HG03103 (cell line): ENCODE measurements around the gene GLYATL2.

Source experiments
- ATAC-seq: cut with Tn5 transposase; IDR thresholded peaks from one replicate; pipeline ENCODE4 v1.9.1; 2021; ENCODE audit warnings: low read depth; ENCODE audit not compliant: unreplicated experiment

The GLYATL2 gene, protein sequence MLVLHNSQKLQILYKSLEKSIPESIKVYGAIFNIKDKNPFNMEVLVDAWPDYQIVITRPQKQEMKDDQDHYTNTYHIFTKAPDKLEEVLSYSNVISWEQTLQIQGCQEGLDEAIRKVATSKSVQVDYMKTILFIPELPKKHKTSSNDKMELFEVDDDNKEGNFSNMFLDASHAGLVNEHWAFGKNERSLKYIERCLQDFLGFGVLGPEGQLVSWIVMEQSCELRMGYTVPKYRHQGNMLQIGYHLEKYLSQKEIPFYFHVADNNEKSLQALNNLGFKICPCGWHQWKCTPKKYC

DNA sequence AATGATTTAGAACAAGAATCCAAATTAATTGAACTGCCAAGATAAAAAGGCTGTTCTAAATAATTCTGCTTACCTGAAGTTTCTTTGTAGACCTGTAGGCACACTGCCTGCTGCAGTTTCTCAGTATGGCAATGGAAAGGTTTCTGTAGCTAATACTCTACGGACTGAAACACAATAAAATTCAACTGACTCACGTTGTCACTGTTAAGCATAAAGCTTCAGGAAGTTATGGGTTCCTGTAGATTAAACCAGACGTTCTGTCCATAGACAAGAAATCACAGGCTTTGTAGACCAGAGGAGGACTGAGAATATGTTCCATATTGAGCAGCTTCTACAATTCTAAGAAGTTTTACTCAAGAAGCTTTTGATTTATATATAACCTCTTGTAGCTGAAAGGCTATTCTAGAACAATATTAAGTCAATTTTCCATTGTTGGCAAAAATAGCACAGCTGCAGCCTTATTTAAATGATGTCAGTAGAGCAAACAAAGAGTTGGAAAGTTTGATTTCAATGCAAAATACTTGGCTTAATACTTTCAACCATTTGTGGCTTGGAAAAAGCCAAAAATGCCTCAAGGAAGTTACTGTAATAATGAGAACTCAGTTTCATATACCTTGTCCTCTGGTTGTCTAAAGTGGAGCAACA is at the start of gene GLYATL2:
GLYATL2 (minus strand) TSS at position 344 of the 645 bp plus-strand sequence. CDS start 5,092 bp downstream, outside the sequence.
- no peak for ATAC-seq

DNA sequence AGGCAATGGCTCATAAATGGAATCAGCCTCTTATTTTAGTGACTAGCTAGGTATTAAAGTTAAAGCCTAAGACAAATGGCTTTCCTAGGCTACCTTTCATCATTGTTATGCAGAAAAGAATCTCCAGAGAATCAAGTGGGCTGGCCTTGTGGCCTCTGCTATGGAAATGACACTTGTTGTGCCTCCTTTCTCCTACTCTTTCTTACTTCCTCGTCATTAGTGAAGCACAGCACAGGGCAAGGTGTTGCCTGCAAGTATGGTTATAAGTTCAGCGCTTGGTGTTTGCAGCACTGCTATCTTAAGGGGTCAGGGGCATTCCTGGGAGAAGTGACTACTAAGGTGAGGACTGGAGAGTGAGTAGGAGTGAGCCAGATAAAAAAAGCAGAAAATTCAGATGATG is 49.4 kb upstream of the GLYATL2 start:
- ATAC-seq = no peak

DNA sequence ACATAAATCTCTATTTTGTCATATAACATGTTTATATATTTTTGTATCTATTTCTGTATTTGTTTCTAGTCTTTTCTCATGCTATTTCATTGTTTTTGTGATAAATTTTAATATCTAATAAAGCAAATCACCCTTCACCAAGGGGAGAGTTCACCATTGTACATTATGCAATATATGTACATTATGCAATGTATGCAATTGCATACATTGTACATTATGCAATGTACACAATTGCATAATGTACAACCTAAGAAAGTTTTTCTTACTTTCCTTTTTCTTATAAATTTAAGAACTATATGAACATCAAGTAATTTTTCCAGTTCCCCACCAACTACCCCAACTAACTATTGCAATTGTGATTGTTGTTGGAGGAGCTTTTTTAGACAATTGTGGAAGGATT is 44.1 kb upstream of the GLYATL2 start:
- no peak for ATAC-seq

DNA sequence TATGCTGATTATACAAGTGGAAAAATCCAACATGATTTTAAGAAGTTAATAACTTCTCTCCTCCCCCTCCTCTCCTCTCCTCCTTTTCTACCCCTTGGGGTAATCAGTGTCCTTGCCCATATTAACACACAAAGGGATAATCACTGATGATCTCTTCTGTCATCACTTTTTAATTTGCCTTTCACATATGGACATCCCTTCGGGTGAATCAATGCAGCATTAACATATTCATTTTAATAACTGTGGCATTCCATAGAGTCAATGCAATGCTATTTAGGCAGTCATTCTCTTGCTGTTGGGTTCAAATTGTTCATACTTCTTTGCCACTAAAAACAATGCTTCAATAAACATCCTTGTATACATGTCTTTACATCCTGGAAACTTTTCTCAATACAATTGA is 42.9 kb upstream of the GLYATL2 start:
- no peak for ATAC-seq

DNA sequence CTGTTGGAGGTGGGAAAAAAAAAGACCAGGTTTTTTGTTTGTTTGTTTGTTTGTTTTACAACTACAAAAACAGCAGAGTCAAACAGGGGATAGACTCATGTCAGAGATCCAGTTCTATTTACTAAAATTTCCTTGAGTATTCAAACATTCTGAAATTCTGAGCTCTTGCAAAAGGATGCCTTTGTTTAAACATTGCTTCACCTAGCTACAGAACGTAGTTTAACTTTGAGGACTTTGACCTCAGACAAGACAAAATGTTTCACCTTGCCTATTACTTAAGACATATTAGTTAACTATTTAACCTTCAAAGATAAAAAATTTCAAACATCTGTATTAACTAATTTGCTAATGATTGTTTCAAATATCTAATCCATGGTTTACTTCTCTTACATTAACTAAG is 36.1 kb upstream of the GLYATL2 start:
- ATAC-seq = no peak

DNA sequence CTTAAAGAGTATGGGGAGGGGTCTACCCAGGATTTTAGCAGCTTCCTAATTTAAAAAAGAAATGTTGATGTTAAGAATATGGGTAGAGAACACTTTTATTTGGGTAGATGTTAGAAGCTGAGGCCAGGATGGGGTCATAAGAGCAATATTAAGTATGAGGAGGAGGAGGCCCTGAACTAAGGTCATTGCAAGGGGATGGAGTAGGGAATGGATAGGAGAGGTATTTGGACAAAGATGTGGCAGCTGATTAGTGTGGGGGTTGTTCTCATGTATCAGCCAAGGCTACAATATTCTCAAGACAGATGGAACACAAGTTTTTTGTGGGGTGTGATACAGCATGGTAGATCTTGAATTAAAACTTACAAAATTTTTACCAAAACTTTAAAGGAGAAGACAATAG is 35.7 kb upstream of the GLYATL2 start:
- ATAC-seq = no peak

DNA sequence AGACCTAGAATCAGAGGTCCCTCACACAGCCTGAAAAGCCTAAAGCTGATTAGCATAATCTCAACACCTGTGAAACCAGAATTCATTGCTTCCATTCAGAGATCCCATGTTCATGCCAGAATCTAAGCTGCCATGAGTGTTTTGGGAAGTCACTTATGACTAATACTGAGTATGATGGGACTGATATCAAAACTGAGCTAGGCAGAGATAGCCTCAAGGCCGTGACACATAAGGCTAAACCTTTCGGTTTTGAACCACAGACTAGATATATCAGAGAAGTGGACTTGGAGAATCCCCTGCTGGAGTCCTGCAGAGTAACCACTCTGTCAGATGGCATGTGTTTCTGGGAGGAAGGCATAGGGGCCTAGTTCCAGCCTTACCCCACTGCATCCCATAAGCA is 23.1 kb upstream of the GLYATL2 start:
- no peak for ATAC-seq

DNA sequence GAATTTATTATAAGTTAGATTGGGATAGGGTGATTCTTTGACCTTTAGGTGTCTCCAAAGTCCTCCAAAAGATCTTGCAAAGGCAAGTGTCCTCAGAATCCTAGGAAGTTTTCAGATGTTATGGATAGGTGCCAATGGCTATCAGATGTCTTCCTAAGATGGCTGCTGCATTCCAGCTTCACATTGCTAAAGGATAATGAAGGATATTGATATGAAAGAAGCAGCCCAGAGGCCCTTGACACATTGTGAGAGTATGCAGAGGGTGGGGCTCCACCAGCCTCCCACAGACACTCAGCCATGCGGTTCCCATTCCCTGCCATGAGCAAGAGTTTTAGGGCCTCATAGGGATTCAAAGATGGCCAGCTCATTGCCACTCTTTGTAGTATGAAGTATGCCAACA is 22.3 kb upstream of the GLYATL2 start:
- no peak for ATAC-seq

DNA sequence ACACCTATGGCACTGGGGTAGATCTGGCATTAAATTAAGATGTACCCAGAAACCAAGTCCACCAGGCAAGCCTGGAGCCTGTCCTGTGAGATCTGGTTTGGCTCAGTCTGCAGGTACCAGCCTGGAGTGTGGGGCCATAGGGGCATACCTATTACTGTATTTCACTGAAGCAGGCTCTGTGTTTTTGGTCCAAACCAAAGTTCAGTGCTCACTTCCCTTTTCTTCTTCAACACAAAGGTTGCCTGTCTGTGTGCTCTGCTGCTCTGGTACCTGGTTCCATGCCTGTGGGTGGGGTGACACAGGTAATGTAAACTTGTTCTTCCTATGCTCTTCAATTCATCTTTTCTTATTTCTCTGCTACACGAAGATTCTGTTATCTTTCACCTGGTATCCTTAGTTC is 19.8 kb upstream of the GLYATL2 start:
- ATAC-seq = no peak

DNA sequence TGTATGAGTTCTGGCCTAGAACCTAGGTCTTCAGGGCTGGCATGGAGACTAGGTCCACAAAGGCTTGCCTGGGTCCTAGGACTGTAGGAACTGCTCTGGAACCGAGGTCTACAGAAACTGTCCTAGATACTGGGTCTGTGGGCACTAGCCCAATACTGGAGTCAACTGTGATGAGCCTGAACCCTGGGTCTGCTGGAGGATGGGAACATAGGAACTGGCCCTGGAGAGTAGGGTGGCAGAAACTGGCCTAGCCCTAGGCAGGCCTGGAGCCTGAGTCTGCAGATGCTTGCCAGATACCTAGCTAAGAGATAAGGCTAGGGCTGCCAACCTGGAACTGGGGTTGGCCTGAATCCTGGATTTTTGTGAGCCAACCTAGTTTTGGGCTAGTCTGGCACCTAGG is 19.2 kb upstream of the GLYATL2 start:
- no peak for ATAC-seq

DNA sequence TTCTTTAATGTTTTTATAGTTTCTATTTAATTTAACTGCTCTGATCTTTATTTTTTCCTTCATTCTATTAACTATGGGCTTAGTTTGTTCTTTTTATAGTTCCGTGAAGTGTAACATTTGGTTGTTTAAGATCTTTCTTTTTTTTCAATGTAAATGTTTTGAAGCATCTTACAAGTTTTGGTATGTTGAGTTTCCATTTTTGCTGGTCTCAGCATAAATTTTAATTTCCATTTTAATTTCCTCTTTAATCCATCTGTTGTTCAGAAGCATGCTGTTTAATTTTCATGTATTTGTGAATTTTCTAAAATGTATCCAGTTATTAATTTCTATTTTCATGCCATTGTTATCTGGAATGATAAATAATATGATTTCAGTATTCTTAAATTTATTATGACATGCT is 17.0 kb upstream of the GLYATL2 start:
- ATAC-seq = no peak

DNA sequence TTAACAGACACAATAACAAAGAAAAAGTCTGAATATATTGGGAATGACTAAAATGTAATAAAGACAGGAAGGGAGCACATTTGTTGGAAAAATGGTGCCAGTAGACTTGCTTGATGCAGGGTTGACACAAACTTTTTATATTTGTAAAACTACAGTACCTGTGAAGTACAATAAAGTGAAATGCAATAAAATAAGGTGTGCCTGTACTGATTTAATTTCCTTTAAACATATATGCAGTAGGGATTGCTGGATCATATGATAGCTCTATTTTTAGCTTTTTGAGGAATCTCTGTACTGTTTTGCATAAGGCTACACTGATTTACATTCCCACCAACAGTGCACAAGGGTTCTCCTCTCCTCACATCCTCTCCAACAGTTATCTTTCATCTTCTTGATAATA is 12.3 kb upstream of the GLYATL2 start:
- no peak for ATAC-seq

DNA sequence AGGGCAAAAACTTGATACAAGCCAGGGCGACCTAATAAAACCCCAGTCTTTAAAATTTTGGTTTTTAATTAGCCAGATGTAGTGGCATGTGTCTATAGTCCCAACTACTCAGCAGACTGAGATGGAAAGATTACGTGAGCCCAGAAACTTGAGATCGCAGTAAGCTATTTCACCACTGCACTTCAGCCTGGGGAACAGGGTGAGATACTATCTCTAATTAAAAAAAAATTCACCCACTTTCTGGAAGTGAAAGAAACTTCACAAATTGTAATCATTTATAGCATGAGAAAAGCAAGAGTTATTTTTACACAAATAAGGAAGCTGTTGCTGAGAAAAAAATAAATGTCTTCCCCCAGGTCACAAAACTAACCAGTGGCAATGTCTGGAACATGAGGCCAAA is 882 bp upstream of the GLYATL2 start:
- no peak for ATAC-seq

DNA sequence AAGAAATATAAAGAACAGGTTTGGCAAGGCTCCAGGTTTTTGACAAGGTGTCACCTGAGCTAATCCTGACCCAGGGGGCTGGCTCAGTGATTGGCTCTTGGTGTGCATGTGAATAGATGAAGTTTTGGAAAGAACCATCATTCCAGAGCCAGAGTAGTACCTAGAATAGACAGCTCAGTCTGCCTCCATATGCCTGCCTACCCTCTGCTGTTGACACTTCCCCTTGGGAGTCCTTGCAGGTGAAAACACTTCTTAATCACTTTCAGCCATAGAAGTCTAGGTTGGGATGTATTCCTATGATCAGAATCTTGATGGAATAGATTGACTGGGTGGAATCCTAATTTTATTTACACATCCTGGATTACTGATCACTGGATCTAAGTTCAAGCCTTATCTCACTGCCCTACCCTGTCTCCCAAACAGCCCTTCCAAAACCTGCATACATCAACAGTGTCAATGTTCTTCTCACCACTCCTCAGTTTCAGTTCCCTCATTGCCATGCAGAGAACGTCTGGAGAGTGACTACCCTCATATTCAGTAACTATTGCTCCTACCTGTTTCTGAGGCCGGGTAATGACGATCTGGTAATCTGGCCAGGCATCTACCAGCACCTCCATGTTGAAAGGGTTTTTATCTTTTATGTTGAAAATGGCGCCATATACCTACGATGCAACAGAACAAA is 6.7 kb downstream of the GLYATL2 start:
- ATAC-seq = no peak

DNA sequence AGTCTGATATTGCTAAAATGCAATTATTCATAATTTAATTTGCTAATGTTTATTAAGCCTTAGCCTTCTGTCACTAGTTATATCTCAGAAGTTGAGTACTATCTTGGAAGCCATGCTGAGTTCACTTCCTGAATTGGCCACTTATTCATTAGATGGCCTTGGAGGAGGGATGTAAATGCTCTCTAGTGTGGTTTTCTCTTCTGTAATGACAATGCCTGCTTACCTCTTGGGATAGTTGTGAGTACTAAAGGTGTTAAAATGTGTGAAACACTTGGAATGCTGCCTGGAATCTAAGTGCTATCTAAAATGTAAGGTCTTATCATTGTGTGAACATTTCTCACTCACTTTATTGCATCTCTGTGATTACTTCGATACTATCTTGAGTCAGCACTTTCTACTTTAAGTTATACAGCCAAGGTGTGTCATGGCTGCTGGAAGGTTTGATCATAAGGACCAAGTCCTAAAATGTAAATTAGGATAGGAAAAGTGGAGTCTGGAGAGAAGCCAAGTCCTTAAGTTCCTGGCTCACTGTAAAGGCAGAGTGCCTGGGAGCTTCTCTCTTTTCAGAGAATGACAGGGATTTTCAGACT is 12.4 kb downstream of the GLYATL2 start:
- no peak for ATAC-seq

DNA sequence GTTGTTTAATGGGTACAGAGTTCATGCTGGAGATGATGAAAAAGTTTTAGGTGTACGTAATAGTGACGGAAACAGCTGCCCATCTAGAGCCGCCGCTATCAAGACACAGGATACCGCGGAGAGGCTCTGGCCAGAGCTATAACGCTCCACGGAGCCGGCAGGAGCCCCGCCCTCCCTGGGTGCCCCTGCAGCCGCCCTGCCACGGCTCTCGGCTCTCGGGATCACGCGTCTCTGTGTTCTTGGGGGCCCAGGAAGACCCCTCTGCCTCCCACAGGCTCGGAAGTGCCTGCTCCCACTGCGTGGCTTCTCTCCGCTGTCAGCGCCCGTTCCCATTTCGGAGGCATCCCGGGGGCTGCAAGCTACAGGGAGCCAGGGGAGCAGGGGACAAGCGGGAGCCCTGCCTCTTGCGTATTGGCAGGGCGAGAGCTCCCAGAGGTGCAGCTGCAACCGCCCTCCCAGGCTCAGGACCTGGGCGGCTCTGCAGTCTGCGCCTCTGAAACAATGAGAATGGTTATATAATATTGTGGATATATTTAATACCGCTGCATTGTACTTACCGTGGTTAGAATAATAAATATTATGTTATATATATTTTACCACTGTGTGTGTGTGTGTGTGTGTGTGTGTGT is 13.7 kb downstream of the GLYATL2 start:
- no peak for ATAC-seq

DNA sequence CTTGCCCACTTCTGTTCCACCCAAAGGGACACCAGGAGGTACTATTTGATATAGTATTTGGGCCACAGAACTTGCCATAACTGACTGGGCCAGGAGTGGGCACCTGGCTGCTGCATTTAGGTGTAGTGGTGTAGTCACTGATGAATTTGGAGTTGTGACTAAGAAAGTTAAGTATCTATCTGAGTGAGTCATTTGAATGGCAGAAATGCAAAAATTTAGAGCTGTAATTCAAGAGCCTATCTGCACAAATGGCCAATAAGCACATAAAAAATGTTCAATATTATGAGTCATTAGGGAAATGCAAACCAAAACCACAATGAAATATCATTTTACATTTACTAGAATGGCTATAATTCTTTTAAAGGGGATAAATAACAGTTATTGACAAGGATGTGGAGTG is 14.7 kb downstream of the GLYATL2 start:
- no peak for ATAC-seq

DNA sequence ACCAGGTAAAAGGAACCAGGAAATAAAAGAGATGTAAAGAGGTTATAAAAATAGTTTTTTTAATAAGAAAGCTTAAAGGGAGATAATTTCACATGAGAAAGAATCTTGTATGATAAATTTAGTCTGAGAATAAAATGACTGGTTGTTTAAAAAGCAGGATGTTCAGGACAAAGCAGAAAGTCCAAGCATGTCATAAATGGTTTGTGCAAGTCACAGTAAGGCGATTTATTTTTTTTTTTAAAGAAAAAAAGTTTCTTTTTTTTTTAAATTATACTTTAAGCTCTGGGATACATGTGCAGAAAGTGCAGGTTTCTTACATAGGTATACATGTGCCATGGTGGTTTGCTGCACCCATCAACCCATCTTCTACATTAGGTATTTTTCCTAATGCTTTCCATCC is 30.8 kb downstream of the GLYATL2 start:
- ATAC-seq = no peak

DNA sequence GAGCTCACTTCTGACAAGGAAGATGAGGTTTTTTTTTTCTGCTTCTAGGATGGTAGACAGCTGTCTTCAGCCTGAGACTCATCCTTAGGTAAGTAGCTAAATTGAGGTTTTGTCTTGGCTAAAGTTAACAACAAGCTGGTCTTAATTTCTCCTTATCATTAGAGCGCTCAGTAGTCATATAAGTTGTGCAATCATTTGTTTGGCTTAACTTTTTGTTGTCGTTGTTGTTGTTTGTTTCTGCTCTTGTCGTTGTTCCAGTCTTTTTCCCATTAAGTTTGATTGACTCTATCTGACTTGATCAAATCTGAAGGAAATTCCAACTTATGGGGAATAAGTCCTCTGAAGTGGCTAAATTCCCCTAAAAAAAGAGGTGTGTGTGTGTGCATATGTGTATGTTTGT is 33.0 kb downstream of the GLYATL2 start:
- ATAC-seq = no peak

DNA sequence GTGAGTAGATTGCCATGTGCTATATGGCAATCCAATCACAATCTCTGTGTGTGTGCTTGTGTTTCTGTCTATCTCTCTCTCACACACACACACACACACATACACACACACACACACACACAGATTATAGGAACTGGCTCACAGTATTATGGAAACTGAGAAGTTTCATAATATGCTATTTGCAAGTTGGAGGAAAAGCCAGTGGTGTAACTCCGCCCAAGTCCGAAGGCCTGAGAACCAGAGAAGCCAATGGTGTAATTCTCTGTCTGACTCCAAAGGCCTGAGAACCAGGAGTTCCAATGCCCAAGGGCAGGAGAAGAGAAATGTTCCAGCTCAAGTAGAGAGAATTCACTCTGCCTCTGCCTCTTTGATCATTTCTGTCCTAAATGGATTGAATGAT is 37.2 kb downstream of the GLYATL2 start:
- no peak for ATAC-seq

DNA sequence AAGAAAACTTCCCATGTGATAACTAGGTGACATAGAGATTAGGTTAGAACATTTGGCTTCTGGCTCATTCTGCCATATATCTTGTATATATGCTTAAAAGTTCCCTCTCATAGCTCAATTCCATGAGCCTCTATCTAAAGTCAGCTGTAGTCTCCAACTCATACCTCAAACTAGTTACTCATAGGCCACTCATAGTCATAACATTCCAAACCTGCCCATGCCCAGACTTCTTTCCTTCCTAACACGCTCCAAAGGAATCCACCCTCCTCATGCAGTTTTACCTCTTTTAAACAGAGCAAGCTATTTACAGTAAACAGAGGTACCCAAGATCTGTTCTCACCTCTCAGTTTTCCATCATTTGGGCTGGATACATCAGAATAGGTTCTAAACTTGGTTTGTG is 39.4 kb downstream of the GLYATL2 start:
- ATAC-seq = no peak
